IPS-18a (cell line): ENCODE measurements around the gene FH.

Source experiments
- H3K27ac ChIP-seq: one replicate; pipeline ENCODE4 v1.5.1; 2013; ENCODE audit warnings: low read length
- H3K27me3 ChIP-seq: one replicate; pipeline ENCODE4 v1.6.1; 2013; ENCODE audit warnings: mild to moderate bottlenecking, low read length; ENCODE audit not compliant: control insufficient read depth, insufficient read depth
- H3K36me3 ChIP-seq: one replicate; pipeline ENCODE4 v1.6.1; 2013; ENCODE audit warnings: low read depth, low read length; ENCODE audit not compliant: control insufficient read depth
- H3K4me1 ChIP-seq: one replicate; pipeline ENCODE4 v1.6.1; 2013; ENCODE audit warnings: low read depth, low read length; ENCODE audit not compliant: control insufficient read depth
- H3K4me3 ChIP-seq: one replicate; pipeline ENCODE4 v1.5.1; 2013; ENCODE audit warnings: low read length
- H3K9ac ChIP-seq: one replicate; pipeline ENCODE4 v1.6.1; 2013; ENCODE audit warnings: mild to moderate bottlenecking, low read length, moderate library complexity
- H3K9me3 ChIP-seq: one replicate; pipeline ENCODE4 v1.6.1; 2013; ENCODE audit warnings: low read depth, low read length; ENCODE audit not compliant: control insufficient read depth

The FH gene

DNA sequence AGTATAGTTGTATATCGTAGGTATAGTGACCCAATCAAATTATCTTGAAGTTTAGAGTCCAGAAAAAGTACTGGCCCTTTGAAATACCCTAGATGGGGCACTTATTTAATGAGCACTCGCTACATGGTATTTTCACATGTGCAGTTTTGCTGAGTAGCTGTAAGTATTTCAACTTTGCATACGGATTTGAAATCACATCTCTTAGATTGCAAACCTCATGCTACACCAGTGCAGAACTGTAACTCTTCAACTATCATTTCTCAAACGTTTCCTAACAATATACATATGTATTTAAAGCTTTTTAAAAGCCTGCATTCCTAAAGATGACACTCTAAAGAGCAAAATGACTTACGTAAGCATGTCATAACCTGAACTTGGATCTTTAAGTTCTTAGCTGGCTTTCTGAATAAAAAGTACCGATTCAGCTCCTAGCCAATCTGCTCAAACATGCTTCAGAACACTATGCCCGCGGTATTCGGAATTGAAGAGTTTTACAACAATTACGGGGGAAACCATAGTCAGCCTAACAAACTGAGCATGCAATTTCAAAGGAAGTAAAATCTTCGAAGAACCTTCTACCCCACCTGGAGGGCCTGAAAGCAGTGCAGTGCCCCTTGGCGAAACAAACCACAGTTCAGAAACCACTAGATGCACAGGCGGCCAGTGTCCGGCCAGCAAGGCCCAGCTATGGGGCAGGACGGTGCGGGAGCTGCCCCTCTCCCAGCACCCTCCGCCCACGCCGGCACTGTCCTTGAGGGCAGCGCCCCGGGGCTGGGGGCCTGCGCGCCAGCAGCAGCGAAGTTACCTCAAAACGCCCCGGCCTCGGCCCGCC, 863 bp downstream of the FH start:
- H3K27ac ChIP-seq: no peak overlapping the region
- H3K4me3 ChIP-seq: peak overlapping the region; percentile 92
- H3K9ac ChIP-seq: peak overlapping the region; percentile 68
- H3K9me3 ChIP-seq: no peaks in the 10 kb centered on the region
- no peaks in the 10 kb centered on the region for H3K27me3 ChIP-seq
- H3K36me3 ChIP-seq: peaks cover 6% of the 10 kb centered on the region
- no peaks in the 10 kb centered on the region for H3K4me1 ChIP-seq

DNA sequence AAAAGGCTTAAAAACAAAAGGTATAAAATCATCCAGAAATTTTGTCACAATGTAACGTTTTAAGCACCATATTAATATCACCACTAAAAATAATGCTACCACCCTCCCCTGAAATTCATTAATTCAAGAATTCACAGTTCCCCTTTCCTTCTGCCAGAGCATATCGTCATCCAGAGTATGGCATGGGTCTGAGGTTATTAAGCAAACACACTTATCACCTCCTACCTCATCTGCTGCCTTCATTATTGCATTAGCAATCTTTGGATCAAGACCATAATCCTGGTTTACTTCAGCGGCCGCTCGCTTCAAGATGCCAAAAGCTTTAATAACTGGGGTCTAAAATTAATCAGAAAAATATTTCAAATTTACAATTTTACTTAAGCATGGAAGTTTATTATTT, 6.2 kb downstream of the FH start:
- Histone ChIP-seq H3K27me3 (no peaks in the 10 kb centered on the region), H3K9ac (no peak overlapping the region), H3K4me3 (no peak overlapping the region), H3K4me1 (no peaks in the 10 kb centered on the region), H3K27ac (no peak overlapping the region), H3K9me3 (no peaks in the 10 kb centered on the region), H3K36me3 (peaks cover 39% of the 10 kb centered on the region)

DNA sequence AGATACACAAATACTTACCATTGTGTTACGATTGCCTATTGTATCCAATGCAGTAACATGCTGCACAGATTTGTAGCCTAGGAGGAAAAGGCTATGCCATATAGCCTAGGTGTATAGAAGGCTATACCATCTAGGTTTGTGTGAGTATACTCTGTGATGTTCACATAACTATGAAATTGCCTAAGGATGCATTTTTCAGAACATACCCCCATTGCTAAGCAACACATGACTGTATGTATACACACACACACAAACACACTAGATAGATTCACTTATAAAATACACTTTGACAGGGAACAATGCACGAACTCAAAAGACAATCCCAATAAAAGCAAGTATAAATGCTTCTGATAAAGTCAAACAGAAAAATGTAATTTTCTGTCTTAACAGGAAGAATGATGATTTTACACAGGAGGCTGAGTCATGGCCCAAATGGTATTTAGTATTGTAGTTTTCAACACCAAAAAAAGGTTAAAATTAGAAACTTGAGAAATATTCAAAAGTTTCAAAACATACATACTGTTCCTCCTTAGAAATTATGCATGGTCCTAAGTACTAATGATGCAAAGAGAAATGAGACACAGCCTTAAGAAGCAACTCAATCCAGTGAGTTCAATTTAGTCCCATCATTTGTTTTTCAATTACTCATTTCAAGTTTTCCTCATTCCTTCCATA, 12.2 kb downstream of the FH start:
- H3K36me3 ChIP-seq: peaks cover 80% of the 10 kb centered on the region

DNA sequence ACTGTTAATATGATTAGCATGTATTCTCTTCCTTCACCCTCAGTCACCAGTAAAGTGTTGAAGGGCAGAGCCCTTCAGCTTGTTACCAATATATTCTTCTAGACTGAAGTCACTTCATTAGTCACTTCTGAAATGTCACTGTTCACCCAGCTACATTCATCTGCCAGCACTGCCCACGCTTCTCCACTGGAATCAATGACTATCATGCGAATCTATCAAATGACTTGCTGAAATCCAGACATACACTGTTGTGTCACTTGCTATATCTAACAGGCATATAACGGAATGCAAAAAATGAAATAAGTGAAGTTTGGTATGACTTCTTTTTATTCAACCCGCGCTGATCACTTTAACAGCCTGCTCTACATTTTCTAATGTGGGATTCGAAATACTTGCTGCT, 16.1 kb downstream of the FH start:
- Histone ChIP-seq H3K36me3 (peaks cover 68% of the 10 kb centered on the region), H3K9ac (no peak overlapping the region), H3K27ac (no peak overlapping the region), H3K4me3 (no peak overlapping the region), H3K9me3 (no peaks in the 10 kb centered on the region), H3K27me3 (no peaks in the 10 kb centered on the region), H3K4me1 (no peaks in the 10 kb centered on the region)

More for the DNA sequence above, 12.2 kb downstream of the FH start:
- no peaks in the 10 kb centered on the region for H3K4me1 ChIP-seq
- H3K9me3 ChIP-seq: no peaks in the 10 kb centered on the region
- H3K27ac ChIP-seq: no peak overlapping the region
- H3K9ac ChIP-seq: no peak overlapping the region
- H3K4me3 ChIP-seq: no peak overlapping the region
- H3K27me3 ChIP-seq: no peaks in the 10 kb centered on the region

DNA sequence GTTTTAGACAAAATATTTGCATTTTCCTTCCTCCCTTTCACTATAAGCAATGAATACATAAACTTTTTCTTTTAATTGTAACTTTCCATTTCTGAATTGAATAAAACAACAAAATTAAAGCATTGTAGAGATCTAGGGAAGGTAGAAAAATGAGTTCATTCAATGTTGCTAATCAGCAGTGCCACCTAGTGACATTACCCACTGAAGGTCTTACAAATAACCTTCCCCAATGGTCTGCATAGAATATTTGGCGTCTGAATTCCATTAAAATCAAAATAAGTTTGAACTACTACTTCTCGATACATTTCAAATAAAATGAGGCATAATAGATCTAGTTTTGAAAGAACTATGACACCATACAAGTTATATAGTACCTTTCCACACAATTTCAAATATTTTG, 19.6 kb downstream of the FH start:
- H3K27ac ChIP-seq: no peak overlapping the region
- no peak overlapping the region for H3K9ac ChIP-seq
- no peaks in the 10 kb centered on the region for H3K4me1 ChIP-seq
- H3K9me3 ChIP-seq: no peaks in the 10 kb centered on the region
- no peaks in the 10 kb centered on the region for H3K27me3 ChIP-seq
- no peak overlapping the region for H3K4me3 ChIP-seq
- H3K36me3 ChIP-seq: peaks cover 58% of the 10 kb centered on the region

DNA sequence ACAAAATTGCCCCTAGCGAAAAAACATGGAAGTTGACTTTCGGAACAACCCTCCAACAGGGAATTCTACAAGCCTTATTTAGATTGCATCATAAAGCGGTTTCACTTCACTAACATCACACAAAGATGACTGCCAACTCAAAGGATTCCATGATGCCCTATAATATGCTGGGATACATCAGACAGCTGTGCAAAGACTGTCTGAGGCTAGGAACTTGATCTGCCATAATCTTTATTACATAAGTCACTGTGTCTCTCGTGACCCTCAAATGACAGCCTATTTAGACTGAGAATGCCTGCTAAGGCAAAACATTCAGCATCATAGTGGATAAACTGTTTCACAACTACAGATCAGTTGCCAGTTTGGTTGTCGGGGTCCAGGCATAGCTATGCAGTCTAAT, 23.8 kb downstream of the FH start:
- H3K9me3 ChIP-seq: no peaks in the 10 kb centered on the region
- H3K4me1 ChIP-seq: no peaks in the 10 kb centered on the region
- H3K27ac ChIP-seq: no peak overlapping the region
- no peaks in the 10 kb centered on the region for H3K27me3 ChIP-seq
- H3K4me3 ChIP-seq: no peak overlapping the region
- H3K9ac ChIP-seq: no peak overlapping the region
- peaks cover 33% of the 10 kb centered on the region for H3K36me3 ChIP-seq

DNA sequence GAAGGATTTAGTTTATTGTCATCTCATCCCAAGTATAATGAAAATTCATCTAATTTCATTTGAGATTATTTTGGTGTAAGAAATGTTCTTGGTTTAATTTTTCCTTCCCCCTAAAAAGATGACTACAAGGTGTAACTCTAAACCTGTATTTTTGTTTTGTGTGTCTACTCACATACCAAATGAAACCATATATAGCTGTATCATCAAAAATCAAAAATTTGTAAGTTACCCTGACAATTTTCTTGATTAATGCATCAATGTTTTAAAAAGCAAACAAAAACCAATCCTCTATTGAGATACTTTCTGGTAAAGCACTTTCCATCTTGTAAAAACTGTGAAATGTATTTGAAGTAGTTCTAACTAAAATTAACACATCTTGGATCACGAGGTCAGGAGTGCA, 30.8 kb downstream of the FH start:
- H3K9ac ChIP-seq: no peak overlapping the region
- H3K4me1 ChIP-seq: no peaks in the 10 kb centered on the region
- H3K27me3 ChIP-seq: no peaks in the 10 kb centered on the region
- H3K9me3 ChIP-seq: no peaks in the 10 kb centered on the region
- no peaks in the 10 kb centered on the region for H3K36me3 ChIP-seq
- no peak overlapping the region for H3K27ac ChIP-seq
- H3K4me3 ChIP-seq: no peak overlapping the region

DNA sequence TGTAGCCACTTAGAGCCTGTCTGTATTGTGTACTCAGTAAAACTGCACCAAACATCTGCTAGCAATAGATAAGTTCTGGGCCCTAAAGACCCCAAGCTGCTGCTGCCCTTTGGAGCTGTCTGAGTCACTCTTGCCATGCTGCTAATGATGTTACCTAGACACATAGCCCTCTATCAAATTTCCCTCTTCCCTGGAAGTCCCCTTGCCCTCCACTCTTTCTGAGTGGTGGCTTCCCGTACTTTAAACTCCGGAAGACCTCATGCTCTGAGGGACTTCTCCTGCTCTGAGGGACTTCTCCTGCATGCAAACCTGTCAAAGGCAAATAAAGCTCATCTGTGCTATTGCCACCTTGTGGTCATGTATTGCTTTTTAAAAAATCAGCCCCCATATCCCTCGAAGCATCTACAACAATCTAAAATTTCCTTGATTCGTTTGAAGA, 34.0 kb downstream of the FH start:
- no peak overlapping the region for H3K4me3 ChIP-seq
- no peak overlapping the region for H3K27ac ChIP-seq
- no peaks in the 10 kb centered on the region for H3K4me1 ChIP-seq
- no peaks in the 10 kb centered on the region for H3K9me3 ChIP-seq
- no peaks in the 10 kb centered on the region for H3K27me3 ChIP-seq
- H3K9ac ChIP-seq: no peak overlapping the region
- H3K36me3 ChIP-seq: no peaks in the 10 kb centered on the region

DNA sequence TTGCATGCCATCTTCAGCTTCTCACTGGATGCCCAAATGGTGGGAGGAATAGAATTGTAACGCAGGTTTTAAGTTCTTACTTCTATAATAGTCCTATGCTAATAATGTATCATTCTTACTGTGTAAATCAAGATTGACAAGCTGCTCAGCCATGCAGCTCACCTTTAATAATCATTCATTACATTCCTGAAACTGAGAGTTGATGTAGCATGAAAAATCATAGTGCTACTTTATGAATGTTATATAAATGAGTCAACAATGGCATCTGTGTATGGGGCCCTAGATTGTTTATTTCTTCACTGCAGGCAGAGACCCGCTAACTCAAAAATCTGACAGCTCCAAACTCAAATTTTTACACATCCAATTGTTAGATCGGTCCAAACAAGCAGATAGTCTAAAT, 34.4 kb downstream of the FH start:
- Histone ChIP-seq H3K4me1 (no peaks in the 10 kb centered on the region), H3K27ac (no peak overlapping the region), H3K9me3 (no peaks in the 10 kb centered on the region), H3K9ac (no peak overlapping the region), H3K36me3 (no peaks in the 10 kb centered on the region), H3K4me3 (no peak overlapping the region), H3K27me3 (no peaks in the 10 kb centered on the region)

DNA sequence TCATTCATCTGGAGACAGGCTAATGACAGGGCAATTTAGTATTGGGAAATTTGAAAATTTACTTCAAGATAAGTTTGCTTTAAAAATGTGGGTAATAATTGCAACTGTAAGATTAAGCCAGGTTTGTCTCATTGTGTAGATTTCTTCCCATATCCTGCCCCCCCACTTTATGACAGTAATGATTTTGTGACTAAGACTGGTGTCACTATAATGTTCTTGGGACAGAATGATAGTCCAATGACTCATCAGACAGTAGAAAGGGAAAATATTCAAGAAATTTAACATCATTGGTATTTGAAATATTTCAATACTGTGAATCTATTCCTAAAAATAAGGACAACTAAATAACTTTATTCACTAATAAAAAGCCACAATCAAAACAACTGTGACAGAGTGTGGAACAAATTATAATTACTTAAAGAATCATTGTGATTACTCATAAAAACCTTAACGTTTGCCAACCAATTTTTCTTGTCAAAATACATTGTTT, 36.7 kb downstream of the FH start:
- Histone ChIP-seq H3K27ac (no peak overlapping the region), H3K36me3 (no peaks in the 10 kb centered on the region), H3K9me3 (no peaks in the 10 kb centered on the region), H3K9ac (no peak overlapping the region), H3K4me1 (no peaks in the 10 kb centered on the region), H3K27me3 (no peaks in the 10 kb centered on the region), H3K4me3 (no peak overlapping the region)

DNA sequence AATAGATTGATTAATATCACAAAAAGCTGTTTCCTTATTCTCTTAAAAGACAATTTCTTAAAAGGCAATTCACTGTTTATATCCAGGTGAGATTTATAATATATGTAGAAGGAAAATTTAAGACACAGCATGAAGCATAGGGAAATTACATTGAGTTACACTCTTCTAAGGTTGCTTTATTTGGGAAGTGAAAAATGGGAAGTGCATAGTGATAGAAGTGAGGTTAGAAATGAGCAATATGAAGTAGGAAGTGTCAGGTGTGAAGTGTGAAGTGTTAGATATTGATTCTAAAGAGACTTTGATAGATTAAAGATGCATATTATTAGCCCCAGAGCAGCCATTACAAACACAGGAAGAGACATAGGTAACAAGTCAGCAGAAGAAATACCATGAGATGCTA, 40.3 kb downstream of the FH start:
- H3K9me3 ChIP-seq: no peaks in the 10 kb centered on the region
- H3K4me3 ChIP-seq: no peak overlapping the region
- no peaks in the 10 kb centered on the region for H3K36me3 ChIP-seq
- no peak overlapping the region for H3K27ac ChIP-seq
- no peaks in the 10 kb centered on the region for H3K4me1 ChIP-seq
- H3K27me3 ChIP-seq: no peaks in the 10 kb centered on the region
- H3K9ac ChIP-seq: no peak overlapping the region

DNA sequence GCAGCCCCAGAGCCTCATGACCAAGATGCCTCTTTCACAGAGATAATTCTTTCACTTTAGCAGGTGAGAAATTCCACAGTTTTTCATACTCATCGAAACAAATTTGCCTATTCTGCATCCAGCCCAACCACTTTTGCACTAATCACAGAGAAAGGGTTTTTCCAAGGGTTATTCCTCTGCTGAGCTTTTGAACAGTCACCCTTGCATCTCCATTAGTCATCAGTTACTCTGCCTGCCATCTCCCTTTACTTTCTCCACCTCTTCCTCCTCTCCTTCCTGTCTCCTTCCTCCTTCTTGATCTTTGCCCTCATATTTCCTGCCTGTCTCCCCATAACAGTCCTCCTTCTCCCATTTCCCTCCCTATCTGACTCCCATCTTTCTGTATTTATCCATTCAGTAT, 43.9 kb downstream of the FH start:
- no peaks in the 10 kb centered on the region for H3K4me1 ChIP-seq
- no peak overlapping the region for H3K4me3 ChIP-seq
- H3K9ac ChIP-seq: no peak overlapping the region
- no peak overlapping the region for H3K27ac ChIP-seq
- H3K9me3 ChIP-seq: no peaks in the 10 kb centered on the region
- no peaks in the 10 kb centered on the region for H3K36me3 ChIP-seq
- no peaks in the 10 kb centered on the region for H3K27me3 ChIP-seq
